ENCODE data around the gene RBBP8NL. TPM values are rescaled to one million over a fixed set of nuclear protein-coding genes. Genes with fewer than 3 reads are reported as not detected.

The RBBP8NL gene
- total RNA-seq, 1 experiment from 2014 or later: not detected

- intact Hi-C loops (cut with micrococcal nuclease; ENCODE audit: unreplicated experiment): no loop called here
- CTCF ChIA-PET: no interaction called here
Measured at GRCh38 chr20:62437927-62438326, 10.6 kb upstream of the RBBP8NL start.

GRCh38 chr20:62437496-62437895, 10.2 kb upstream of the RBBP8NL start:
- Histone ChIP-seq H3K9me3 (ENCODE audit: low read depth, low read length, poor library complexity, severe bottlenecking) (no peaks in the 10 kb centered on the region), H3K4me3 (ENCODE audit: low read depth, low read length, poor library complexity, severe bottlenecking) (no peak overlapping the region), H3K27me3 (replicated peaks; ENCODE audit: insufficient read depth, low read depth, low read length, poor library complexity) (peaks cover 83% of the 10 kb centered on the region), H3K36me3 (ENCODE audit: insufficient read depth, low read length, poor library complexity, severe bottlenecking) (no peaks in the 10 kb centered on the region), H3K4me1 (ENCODE audit: insufficient read depth, low read length, poor library complexity, severe bottlenecking) (no peaks in the 10 kb centered on the region), H3K27ac (ENCODE audit: low read depth, low read length, poor library complexity, severe bottlenecking) (no peak overlapping the region)
- intact Hi-C loops (cut with micrococcal nuclease; ENCODE audit: unreplicated experiment): no loop called here
- TF ChIP-seq CTCF (conservative IDR thresholded peaks at IDR 0.05; ENCODE audit: low read depth, low read length) (no peak), EZH2 (IDR thresholded peaks at IDR 0.05; ENCODE audit: borderline replicate concordance, low read depth, low read length, poor library complexity, severe bottlenecking) (no peak)
- no TSS peak for BruUV-seq (replicated peaks)
- ChIA-PET CTCF (no interaction called here), POLR2A (ENCODE audit: low non-redundant PET) (no interaction called here)
- DNase-seq (ENCODE audit: low spot score): no peak

More at GRCh38 chr20:62437927-62438326, 10.6 kb upstream of the RBBP8NL start:
- H3K9me3 ChIP-seq (ENCODE audit: low read depth, low read length, poor library complexity, severe bottlenecking): no peaks in the 10 kb centered on the region
- H3K36me3 ChIP-seq (ENCODE audit: insufficient read depth, low read length, poor library complexity, severe bottlenecking): no peaks in the 10 kb centered on the region
- H3K27me3 ChIP-seq (replicated peaks; ENCODE audit: insufficient read depth, low read depth, low read length, poor library complexity): peaks cover 86% of the 10 kb centered on the region
- DNase-seq (ENCODE audit: low spot score): no peak
- H3K27ac ChIP-seq (ENCODE audit: low read depth, low read length, poor library complexity, severe bottlenecking): no peak overlapping the region
- TF ChIP-seq EZH2 (IDR thresholded peaks at IDR 0.05; ENCODE audit: borderline replicate concordance, low read depth, low read length, poor library complexity, severe bottlenecking) (no peak), CTCF (conservative IDR thresholded peaks at IDR 0.05; ENCODE audit: low read depth, low read length) (no peak)
- H3K4me1 ChIP-seq (ENCODE audit: insufficient read depth, low read length, poor library complexity, severe bottlenecking): no peaks in the 10 kb centered on the region
- POLR2A ChIA-PET (ENCODE audit: low non-redundant PET): no interaction called here
- no peak overlapping the region for H3K4me3 ChIP-seq (ENCODE audit: low read depth, low read length, poor library complexity, severe bottlenecking)
- BruUV-seq (replicated peaks): no TSS peak

GRCh38 chr20:62436692-62437091, 9.4 kb upstream of the RBBP8NL start:
- POLR2A ChIA-PET (ENCODE audit: low non-redundant PET): no interaction called here

More at GRCh38 chr20:62436692-62437091, 9.4 kb upstream of the RBBP8NL start:
- no peaks in the 10 kb centered on the region for H3K36me3 ChIP-seq (ENCODE audit: insufficient read depth, low read length, poor library complexity, severe bottlenecking)
- CTCF ChIA-PET: no interaction called here
- H3K4me3 ChIP-seq (ENCODE audit: low read depth, low read length, poor library complexity, severe bottlenecking): no peak overlapping the region
- H3K9me3 ChIP-seq (ENCODE audit: low read depth, low read length, poor library complexity, severe bottlenecking): no peaks in the 10 kb centered on the region
- BruUV-seq (replicated peaks): no TSS peak
- H3K4me1 ChIP-seq (ENCODE audit: insufficient read depth, low read length, poor library complexity, severe bottlenecking): no peaks in the 10 kb centered on the region
- TF ChIP-seq EZH2 (IDR thresholded peaks at IDR 0.05; ENCODE audit: borderline replicate concordance, low read depth, low read length, poor library complexity, severe bottlenecking) (no peak), CTCF (conservative IDR thresholded peaks at IDR 0.05; ENCODE audit: low read depth, low read length) (no peak)
- DNase-seq (ENCODE audit: low spot score): no peak
- no peak overlapping the region for H3K27ac ChIP-seq (ENCODE audit: low read depth, low read length, poor library complexity, severe bottlenecking)
- intact Hi-C loops (cut with micrococcal nuclease; ENCODE audit: unreplicated experiment): no loop called here
- peaks cover 85% of the 10 kb centered on the region for H3K27me3 ChIP-seq (replicated peaks; ENCODE audit: insufficient read depth, low read depth, low read length, poor library complexity)
